HepG2 (cell line): ENCODE measurements around the gene IL17RB. TPM values are rescaled to one million over a fixed set of nuclear protein-coding genes. Genes with fewer than 3 reads are reported as not detected.

Source experiments
- ELF3 ChIP-seq: IDR thresholded peaks from 2 replicates; pipeline ENCODE4 v1.6.1; 2016; ENCODE audit warnings: missing genetic modification reagents, missing compliant biosample characterization
- KLF16 ChIP-seq, 2 experiments: sonication (generic) in 1 of 2; formaldehyde crosslinking in 1 of 2; IDR thresholded peaks; 2 replicates each; pipeline versions ENCODE4 v1.6.1 to v1.8.0; 2016 to 2023; ENCODE audit warnings: missing genetic modification reagents in 2 of 2, missing compliant biosample characterization in 1 of 2
- MBD4 ChIP-seq: IDR thresholded peaks from 2 replicates; pipeline ENCODE4 v1.6.1; 2012; ENCODE audit warnings: low read length, inconsistent platforms, borderline replicate concordance
- MED1 ChIP-seq: sonication (generic); formaldehyde crosslinking; IDR thresholded peaks from 2 replicates; pipeline ENCODE4 v1.4.0; 2020; ENCODE audit warnings: missing genetic modification reagents
- MEIS1 ChIP-seq: sonication (generic); formaldehyde crosslinking; IDR thresholded peaks from 2 replicates; pipeline ENCODE4 v1.9.0; 2021; ENCODE audit warnings: mild to moderate bottlenecking, missing genetic modification reagents, moderate library complexity, borderline replicate concordance
- MIER2 ChIP-seq: IDR thresholded peaks from 2 replicates; pipeline ENCODE4 v1.6.1; 2016; ENCODE audit warnings: missing biosample characterization, missing genetic modification reagents
- MTA3 ChIP-seq: sonication (generic); formaldehyde crosslinking; IDR thresholded peaks from 2 replicates; pipeline ENCODE4 v1.4.0; 2020; ENCODE audit warnings: missing genetic modification reagents
- NR1H2 ChIP-seq: sonication (generic); formaldehyde crosslinking; IDR thresholded peaks from 2 replicates; pipeline ENCODE4 v1.8.1; 2022; ENCODE audit warnings: low read depth, missing genetic modification reagents, borderline replicate concordance
- SMC3 ChIP-seq: IDR thresholded peaks from 2 replicates; pipeline ENCODE4 v1.6.1; 2011; ENCODE audit warnings: low read length, improper control_type of control experiment
- TP53 ChIP-seq: sonication (generic); formaldehyde crosslinking; conservative IDR thresholded peaks from 2 replicates; pipeline ENCODE4 v1.4.0; 2020; ENCODE audit warnings: missing genetic modification reagents
- ZNF264 ChIP-seq: sonication (generic); formaldehyde crosslinking; IDR thresholded peaks from 2 replicates; pipeline ENCODE4 v1.4.0; 2020; ENCODE audit warnings: missing genetic modification reagents
- ZNF274 ChIP-seq: sonication (generic); formaldehyde crosslinking; IDR thresholded peaks from 2 replicates; pipeline ENCODE4 v1.5.1; 2020; ENCODE audit warnings: mild to moderate bottlenecking, missing genetic modification reagents
- ZNF782 ChIP-seq: sonication (generic); formaldehyde crosslinking; IDR thresholded peaks from 2 replicates; pipeline ENCODE4 v1.4.0; 2020; ENCODE audit warnings: missing genetic modification reagents, mild to moderate bottlenecking, borderline replicate concordance
- ZNF839 ChIP-seq: sonication (generic); formaldehyde crosslinking; IDR thresholded peaks from 2 replicates; pipeline ENCODE4 v1.4.0; 2020; ENCODE audit warnings: missing genetic modification reagents, mild to moderate bottlenecking, borderline replicate concordance
- polyA plus RNA-seq, 8 experiments: library from polyadenylated mRNA; depleted of rRNA in 3 of 8; stranded (reverse) in 7 of 8; unstranded in 1 of 8; fragments of >200 nt; fragmentation: Illumina TruSeq in 4 of 8; extraction: Trizol in 4 of 8; gene quantifications; 2 replicates each; pipeline versions ENCODE4 v1.2.1 to v1.2.3, GENCODE V29; 2011 to 2016; ENCODE audit warnings: low read depth in 4 of 8, missing spikeins in 1 of 8, mixed read lengths in 1 of 8; ENCODE audit not compliant: insufficient read depth in 1 of 8
- total RNA-seq, 5 experiments: library from RNA; depleted of rRNA; stranded (reverse); fragments of >200 nt; fragmentation: Illumina TruSeq; extraction: Trizol; gene quantifications; 2 replicates each; pipeline ENCODE4 v1.2.3, GENCODE V29; 2016; ENCODE audit warnings: low read depth in 1 of 5
- TF ChIP-seq, protein P1 (sequence below): sonication (generic); formaldehyde crosslinking; IDR thresholded peaks from 2 replicates; pipeline ENCODE4 v1.4.0; 2020; ENCODE audit warnings: mild to moderate bottlenecking, missing genetic modification reagents
- TF ChIP-seq, protein P2 (sequence below): sonication (generic); formaldehyde crosslinking; IDR thresholded peaks from 2 replicates; pipeline ENCODE4 v1.9.0; 2022; ENCODE audit warnings: missing genetic modification reagents, mild to moderate bottlenecking, borderline replicate concordance
- TF ChIP-seq, protein P3 (sequence below): sonication (generic); formaldehyde crosslinking; IDR thresholded peaks from 2 replicates; pipeline ENCODE4 v1.8.0; 2022; ENCODE audit warnings: missing genetic modification reagents, low read depth, mild to moderate bottlenecking, borderline replicate concordance
- TF ChIP-seq, protein P4 (sequence below): sonication (generic); formaldehyde crosslinking; IDR thresholded peaks from 2 replicates; pipeline ENCODE4 v1.5.0; 2020; ENCODE audit warnings: mild to moderate bottlenecking, missing genetic modification reagents
- TF ChIP-seq, protein P5 (sequence below): sonication (generic); formaldehyde crosslinking; IDR thresholded peaks from 2 replicates; pipeline ENCODE4 v1.8.0; 2022; ENCODE audit warnings: mild to moderate bottlenecking, missing genetic modification reagents, moderate library complexity
- TF ChIP-seq, protein P6 (sequence below): IDR thresholded peaks from 2 replicates; pipeline ENCODE4 v1.6.1; 2018; ENCODE audit warnings: missing genetic modification reagents, mild to moderate bottlenecking, missing compliant biosample characterization

Gene IL17RB
- total and polyA plus RNA-seq, 2 of the 13 experiments (the other 11 are each of a cell fraction or from before 2014, with no cell fraction given) = 130 to 190 TPM

DNA sequence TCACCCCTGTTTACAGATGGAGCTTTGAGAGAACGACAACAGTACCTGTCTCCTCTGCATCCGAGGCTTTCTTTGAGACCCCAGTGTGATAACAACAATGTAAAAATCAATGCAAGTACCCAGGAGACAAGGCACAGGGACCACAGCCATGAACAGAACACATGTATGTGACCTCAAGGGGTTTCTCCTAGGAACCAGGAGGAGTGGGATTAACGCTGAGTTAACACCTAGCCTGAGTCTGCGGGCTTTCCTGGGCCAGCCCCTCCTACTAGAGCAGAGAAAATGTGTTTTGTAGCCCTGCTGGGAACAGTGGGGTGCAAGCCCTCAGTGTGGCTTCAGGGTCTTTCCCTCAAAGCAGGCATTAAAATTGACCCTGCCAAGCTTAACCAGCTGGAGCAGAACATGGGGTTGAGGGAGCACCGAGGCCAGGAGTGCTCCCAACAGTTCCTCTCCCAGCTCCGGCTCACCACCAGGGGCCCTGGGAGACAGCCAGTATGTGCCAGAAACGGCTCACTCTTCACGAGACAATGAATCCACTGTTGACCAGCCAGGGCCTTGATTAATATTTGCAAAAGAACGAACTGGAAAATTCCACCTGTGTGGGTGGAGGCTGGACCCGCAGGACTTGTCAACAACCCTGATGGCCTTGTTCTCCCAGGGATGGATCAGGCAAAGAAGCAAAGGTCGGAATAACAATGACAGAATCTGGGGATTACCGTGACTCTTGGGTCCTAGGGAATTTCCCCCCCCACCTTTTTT, 3.8 kb upstream of the IL17RB start (continued):
- peak in 1 of 2 experiments; percentile 40; a peak in 2 of 4 replicates for TF ChIP-seq KLF16 (CRISPR knock-in tag; IDR thresholded peaks at IDR 0.05)
- TF ChIP-seq, protein P1, sequence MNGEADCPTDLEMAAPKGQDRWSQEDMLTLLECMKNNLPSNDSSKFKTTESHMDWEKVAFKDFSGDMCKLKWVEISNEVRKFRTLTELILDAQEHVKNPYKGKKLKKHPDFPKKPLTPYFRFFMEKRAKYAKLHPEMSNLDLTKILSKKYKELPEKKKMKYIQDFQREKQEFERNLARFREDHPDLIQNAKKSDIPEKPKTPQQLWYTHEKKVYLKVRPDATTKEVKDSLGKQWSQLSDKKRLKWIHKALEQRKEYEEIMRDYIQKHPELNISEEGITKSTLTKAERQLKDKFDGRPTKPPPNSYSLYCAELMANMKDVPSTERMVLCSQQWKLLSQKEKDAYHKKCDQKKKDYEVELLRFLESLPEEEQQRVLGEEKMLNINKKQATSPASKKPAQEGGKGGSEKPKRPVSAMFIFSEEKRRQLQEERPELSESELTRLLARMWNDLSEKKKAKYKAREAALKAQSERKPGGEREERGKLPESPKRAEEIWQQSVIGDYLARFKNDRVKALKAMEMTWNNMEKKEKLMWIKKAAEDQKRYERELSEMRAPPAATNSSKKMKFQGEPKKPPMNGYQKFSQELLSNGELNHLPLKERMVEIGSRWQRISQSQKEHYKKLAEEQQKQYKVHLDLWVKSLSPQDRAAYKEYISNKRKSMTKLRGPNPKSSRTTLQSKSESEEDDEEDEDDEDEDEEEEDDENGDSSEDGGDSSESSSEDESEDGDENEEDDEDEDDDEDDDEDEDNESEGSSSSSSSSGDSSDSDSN (CRISPR knock-in tag) = peak; percentile 82
- TF ChIP-seq MTA3 (CRISPR knock-in tag) = no peak
- TF ChIP-seq SMC3 = peak; percentile 39
- no peak for TF ChIP-seq ZNF839 (CRISPR knock-in tag)
- TF ChIP-seq ZNF274 (CRISPR knock-in tag) = 0 out of 2 replicates have a peak, but pooled peaks have one; percentile 54
- TF ChIP-seq MEIS1 (CRISPR knock-in tag) = 0 out of 2 replicates have a peak, but pooled peaks have one; percentile 38
- TF ChIP-seq ZNF782 (CRISPR knock-in tag) = no peak; the same call in 1 of the 2 replicates
- TF ChIP-seq MED1 (CRISPR knock-in tag) = peak; percentile 93
- TF ChIP-seq, protein P2, sequence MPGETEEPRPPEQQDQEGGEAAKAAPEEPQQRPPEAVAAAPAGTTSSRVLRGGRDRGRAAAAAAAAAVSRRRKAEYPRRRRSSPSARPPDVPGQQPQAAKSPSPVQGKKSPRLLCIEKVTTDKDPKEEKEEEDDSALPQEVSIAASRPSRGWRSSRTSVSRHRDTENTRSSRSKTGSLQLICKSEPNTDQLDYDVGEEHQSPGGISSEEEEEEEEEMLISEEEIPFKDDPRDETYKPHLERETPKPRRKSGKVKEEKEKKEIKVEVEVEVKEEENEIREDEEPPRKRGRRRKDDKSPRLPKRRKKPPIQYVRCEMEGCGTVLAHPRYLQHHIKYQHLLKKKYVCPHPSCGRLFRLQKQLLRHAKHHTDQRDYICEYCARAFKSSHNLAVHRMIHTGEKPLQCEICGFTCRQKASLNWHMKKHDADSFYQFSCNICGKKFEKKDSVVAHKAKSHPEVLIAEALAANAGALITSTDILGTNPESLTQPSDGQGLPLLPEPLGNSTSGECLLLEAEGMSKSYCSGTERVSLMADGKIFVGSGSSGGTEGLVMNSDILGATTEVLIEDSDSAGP = peak; percentile 51; the same call in 1 of the 2 replicates
- TF ChIP-seq, protein P3, sequence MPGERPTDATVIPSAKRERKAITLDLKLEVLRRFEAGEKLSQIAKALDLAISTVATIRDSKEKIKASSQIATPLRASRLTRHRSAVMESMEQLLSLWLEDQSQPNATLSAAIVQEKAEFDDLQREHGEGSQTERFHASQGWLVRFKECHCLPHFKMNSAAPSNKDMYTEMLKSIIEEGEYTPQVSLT (CRISPR knock-in tag) = no peak
- no peak; the same call in 1 of the 2 replicates for TF ChIP-seq MIER2 (CRISPR knock-in tag)
- TF ChIP-seq, protein P4, sequence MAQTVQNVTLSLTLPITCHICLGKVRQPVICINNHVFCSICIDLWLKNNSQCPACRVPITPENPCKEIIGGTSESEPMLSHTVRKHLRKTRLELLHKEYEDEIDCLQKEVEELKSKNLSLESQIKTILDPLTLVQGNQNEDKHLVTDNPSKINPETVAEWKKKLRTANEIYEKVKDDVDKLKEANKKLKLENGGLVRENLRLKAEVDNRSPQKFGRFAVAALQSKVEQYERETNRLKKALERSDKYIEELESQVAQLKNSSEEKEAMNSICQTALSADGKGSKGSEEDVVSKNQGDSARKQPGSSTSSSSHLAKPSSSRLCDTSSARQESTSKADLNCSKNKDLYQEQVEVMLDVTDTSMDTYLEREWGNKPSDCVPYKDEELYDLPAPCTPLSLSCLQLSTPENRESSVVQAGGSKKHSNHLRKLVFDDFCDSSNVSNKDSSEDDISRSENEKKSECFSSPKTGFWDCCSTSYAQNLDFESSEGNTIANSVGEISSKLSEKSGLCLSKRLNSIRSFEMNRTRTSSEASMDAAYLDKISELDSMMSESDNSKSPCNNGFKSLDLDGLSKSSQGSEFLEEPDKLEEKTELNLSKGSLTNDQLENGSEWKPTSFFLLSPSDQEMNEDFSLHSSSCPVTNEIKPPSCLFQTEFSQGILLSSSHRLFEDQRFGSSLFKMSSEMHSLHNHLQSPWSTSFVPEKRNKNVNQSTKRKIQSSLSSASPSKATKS (CRISPR knock-in tag) = peak; percentile 4; the same call in 1 of the 2 replicates
- TF ChIP-seq TP53 (CRISPR knock-in tag) = 0 out of 2 replicates have a peak, but pooled peaks have one; percentile 54
- no peak for TF ChIP-seq MBD4
- TF ChIP-seq NR1H2 = no peak
- TF ChIP-seq, protein P5, sequence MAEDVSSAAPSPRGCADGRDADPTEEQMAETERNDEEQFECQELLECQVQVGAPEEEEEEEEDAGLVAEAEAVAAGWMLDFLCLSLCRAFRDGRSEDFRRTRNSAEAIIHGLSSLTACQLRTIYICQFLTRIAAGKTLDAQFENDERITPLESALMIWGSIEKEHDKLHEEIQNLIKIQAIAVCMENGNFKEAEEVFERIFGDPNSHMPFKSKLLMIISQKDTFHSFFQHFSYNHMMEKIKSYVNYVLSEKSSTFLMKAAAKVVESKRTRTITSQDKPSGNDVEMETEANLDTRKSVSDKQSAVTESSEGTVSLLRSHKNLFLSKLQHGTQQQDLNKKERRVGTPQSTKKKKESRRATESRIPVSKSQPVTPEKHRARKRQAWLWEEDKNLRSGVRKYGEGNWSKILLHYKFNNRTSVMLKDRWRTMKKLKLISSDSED (CRISPR knock-in tag) = no peak
- TF ChIP-seq ELF3 (CRISPR knock-in tag) = peak; percentile 66
- TF ChIP-seq, protein P6, sequence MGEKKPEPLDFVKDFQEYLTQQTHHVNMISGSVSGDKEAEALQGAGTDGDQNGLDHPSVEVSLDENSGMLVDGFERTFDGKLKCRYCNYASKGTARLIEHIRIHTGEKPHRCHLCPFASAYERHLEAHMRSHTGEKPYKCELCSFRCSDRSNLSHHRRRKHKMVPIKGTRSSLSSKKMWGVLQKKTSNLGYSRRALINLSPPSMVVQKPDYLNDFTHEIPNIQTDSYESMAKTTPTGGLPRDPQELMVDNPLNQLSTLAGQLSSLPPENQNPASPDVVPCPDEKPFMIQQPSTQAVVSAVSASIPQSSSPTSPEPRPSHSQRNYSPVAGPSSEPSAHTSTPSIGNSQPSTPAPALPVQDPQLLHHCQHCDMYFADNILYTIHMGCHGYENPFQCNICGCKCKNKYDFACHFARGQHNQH = peak; percentile 79
- TF ChIP-seq ZNF264 (CRISPR knock-in tag) = peak; percentile 83
